ENCODE measurements around the gene SGSM2. TPM values are rescaled to one million over a fixed set of nuclear protein-coding genes. Genes with fewer than 3 reads are reported as not detected.

The SGSM2 gene
- polyA plus RNA-seq, 1 experiment = 43.6 TPM

DNA sequence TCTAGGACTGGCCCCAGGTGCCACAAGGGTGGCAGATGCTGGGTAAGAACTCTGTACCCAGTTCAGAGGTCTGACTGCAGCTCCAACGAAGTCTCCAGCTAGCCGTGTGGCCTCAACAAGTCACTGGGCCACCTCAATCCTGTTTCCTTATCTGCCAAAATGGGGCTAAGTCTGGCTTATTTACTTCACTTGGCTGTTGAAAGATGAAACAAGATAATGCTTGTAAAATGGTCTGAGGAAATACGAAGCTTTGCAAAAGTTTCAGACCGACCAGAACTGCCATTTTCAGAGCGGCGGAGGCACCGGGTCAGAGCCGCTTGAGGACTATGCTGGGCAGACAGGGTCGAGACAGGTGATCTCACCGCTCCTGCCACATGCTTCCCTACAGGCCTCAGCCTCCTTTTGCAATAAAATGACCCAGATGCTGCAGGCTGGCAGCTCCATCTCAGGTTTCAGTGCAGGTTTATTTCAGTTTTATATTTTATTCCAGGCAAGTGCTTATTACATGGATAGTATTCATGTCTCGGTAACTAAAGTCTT, 46.4 kb downstream of the SGSM2 start:
- no peaks in the 10 kb centered on the region for H3K27me3 ChIP-seq (ENCODE audit: control insufficient read depth, insufficient read depth, low read length)
- no peak for DNase-seq (ENCODE audit: low read depth)
- H3K36me3 ChIP-seq (ENCODE audit: control insufficient read depth, insufficient read depth, low read length) = peaks cover 18% of the 10 kb centered on the region
- CTCF ChIA-PET = interaction anchor here (1.7 to 15.4 kb wide), 11 partner anchors 8 to 329 kb away, joined by 5 to 356 read pairs (median 11); partner anchors contain the start of genes HIC1 and TSR1
- POLR2A ChIA-PET = no interaction called here
- TF ChIP-seq, protein P1, sequence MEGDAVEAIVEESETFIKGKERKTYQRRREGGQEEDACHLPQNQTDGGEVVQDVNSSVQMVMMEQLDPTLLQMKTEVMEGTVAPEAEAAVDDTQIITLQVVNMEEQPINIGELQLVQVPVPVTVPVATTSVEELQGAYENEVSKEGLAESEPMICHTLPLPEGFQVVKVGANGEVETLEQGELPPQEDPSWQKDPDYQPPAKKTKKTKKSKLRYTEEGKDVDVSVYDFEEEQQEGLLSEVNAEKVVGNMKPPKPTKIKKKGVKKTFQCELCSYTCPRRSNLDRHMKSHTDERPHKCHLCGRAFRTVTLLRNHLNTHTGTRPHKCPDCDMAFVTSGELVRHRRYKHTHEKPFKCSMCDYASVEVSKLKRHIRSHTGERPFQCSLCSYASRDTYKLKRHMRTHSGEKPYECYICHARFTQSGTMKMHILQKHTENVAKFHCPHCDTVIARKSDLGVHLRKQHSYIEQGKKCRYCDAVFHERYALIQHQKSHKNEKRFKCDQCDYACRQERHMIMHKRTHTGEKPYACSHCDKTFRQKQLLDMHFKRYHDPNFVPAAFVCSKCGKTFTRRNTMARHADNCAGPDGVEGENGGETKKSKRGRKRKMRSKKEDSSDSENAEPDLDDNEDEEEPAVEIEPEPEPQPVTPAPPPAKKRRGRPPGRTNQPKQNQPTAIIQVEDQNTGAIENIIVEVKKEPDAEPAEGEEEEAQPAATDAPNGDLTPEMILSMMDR (IDR thresholded peaks at IDR 0.05; ENCODE audit: insufficient read depth, low read depth, low read length) = no peak
- H3K4me3 ChIP-seq (ENCODE audit: low read depth, low read length) = no peak overlapping the region

DNA sequence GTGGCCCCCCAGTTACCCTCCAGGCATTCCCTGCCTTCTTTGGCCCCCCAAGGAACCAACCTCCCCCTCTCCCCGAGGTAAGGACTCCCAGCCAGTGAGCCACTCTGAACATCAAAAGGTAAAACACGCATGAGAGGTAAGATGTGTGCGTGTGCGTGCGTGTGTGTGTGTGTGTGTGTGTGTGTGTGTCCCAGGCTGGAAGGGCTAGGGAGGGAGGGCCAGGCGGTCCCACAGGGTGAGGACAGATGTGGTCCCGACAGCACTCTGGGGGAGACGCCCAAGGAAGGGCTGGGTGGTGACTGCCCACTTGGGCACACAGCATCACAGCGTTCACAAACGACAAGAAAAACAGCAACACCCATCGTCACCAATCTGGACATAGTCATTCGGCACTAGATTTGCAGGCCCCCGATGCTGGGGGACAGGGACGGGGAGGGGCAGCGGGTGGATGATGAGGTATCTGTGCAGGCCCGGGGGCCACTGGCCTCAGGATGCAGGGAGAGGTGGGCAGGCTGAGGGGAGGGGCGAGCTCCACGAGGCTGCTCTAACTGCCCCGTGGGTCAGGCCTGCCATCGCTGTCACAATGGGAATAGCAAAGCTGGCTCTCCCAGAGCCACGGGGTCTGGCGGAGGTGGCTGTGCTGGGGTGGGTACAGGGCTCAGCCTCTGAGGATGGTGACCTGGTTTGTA, 47.3 kb downstream of the SGSM2 start:
- no peak for DNase-seq (ENCODE audit: low read depth)
- no peak overlapping the region for H3K4me3 ChIP-seq (ENCODE audit: low read depth, low read length)
- no peaks in the 10 kb centered on the region for H3K27me3 ChIP-seq (ENCODE audit: control insufficient read depth, insufficient read depth, low read length)
- H3K36me3 ChIP-seq (ENCODE audit: control insufficient read depth, insufficient read depth, low read length) = peaks cover 15% of the 10 kb centered on the region
- POLR2A ChIA-PET = no interaction called here
- CTCF ChIA-PET = interaction anchor here (0.8 to 15.4 kb wide), 4 partner anchors 7 to 465 kb away, joined by 3 to 356 read pairs (median 64); no protein-coding TSS in a partner anchor
- TF ChIP-seq, protein P1 (IDR thresholded peaks at IDR 0.05; ENCODE audit: insufficient read depth, low read depth, low read length) = no peak

DNA sequence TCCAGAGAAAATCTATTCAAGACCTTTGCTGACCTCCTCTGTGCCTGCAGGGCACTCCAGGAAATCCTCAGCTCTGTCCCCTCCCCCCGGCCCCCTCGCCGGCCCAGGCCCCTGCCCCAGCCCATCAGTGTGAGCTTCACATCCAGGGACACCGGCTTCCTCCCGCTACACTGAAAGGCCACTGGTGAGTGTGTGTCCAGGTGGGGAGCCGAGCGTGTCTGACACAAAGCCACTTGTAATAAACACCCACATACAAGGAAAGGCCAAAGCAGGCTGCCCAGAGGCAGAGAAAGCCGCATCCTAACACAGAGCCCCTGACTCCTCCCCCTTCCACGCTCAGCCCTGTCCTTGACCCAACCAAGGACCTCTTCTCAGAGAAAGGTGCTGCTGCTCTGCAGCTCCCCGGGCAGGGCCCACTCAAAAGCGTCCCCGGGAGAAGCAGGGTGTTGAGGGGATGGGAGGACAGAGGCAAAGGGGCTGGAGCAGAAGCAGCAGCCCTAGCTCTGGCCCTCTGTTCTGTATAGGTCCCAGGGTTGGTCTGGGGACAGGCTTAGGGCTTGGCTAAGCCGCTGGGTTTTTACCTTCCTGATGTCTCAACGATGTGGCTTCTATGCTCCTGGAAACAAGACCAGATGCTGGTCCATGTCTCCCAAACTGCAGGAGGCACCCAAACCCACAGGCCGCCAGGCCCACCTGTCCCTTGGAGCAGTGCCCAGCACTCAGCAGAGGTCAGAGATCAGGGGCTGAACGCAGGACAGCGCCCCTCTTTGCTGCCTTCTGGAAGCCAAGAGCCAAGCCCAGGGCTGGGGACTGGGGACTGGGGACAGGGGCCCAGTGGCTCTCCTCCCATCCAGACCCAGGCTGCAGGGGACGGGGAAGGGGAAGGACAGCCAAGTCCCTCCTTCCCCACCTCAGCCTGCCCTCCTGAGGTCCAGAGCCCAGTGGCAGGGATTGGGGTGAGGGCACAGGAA, 48.2 kb downstream of the SGSM2 start:
- ChIA-PET CTCF (interaction anchor here (6.6 to 15.4 kb wide), 2 partner anchors 20 to 29 kb away, joined by 77 to 356 read pairs; no protein-coding TSS in a partner anchor), POLR2A (no interaction called here)
- TF ChIP-seq, protein P1 (IDR thresholded peaks at IDR 0.05; ENCODE audit: insufficient read depth, low read depth, low read length) = no peak
- no peak for DNase-seq (ENCODE audit: low read depth)
- Histone ChIP-seq H3K27me3 (ENCODE audit: control insufficient read depth, insufficient read depth, low read length) (no peaks in the 10 kb centered on the region), H3K4me3 (ENCODE audit: low read depth, low read length) (no peak overlapping the region), H3K36me3 (ENCODE audit: control insufficient read depth, insufficient read depth, low read length) (peaks cover 14% of the 10 kb centered on the region)

DNA sequence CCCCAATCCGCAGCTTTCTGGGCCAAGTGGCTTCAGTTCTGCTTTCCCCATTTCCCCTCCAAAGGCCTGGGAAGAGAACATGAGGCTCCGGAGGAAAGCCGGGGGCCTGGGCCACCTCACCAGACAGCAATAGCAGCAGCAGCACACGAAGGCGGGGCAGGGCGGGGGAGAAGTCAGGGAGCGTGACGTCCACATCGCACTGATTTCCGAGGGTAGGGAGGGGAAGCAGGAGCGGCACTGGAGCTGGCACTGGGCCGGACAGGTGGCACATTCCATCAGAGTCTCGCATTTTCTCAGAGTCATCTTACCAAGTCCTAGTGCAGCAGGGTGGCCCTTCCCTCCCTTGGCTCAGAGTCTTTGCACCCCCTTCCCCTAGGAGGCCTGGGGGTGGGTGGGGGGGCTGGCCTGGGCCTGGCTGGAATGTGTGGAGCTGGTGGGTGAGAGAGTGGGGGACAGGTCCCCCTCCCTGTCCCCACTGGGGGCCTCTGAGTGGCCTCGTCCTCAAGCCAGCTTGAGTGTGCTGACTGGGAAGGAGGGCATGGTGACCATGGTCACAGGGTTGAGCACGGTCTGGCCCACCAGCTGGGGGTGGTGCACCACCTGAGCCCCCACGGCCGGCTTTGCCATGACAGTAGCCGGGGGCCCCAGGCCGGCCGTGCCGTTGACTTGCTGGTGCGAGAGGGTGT, 49.2 kb downstream of the SGSM2 start:
- TF ChIP-seq, protein P1 (IDR thresholded peaks at IDR 0.05; ENCODE audit: insufficient read depth, low read depth, low read length) = no peak
- CTCF ChIA-PET = interaction anchor here (6.6 to 15.4 kb wide), 2 partner anchors 19 to 28 kb away, joined by 77 to 356 read pairs; no protein-coding TSS in a partner anchor
- no peaks in the 10 kb centered on the region for H3K27me3 ChIP-seq (ENCODE audit: control insufficient read depth, insufficient read depth, low read length)
- DNase-seq (ENCODE audit: low read depth) = no peak
- POLR2A ChIA-PET = no interaction called here
- peaks cover 14% of the 10 kb centered on the region for H3K36me3 ChIP-seq (ENCODE audit: control insufficient read depth, insufficient read depth, low read length)
- H3K4me3 ChIP-seq (ENCODE audit: low read depth, low read length) = no peak overlapping the region

All from BJ (cell line).